ENCODE data around the gene TBX6.

Gene TBX6

DNA sequence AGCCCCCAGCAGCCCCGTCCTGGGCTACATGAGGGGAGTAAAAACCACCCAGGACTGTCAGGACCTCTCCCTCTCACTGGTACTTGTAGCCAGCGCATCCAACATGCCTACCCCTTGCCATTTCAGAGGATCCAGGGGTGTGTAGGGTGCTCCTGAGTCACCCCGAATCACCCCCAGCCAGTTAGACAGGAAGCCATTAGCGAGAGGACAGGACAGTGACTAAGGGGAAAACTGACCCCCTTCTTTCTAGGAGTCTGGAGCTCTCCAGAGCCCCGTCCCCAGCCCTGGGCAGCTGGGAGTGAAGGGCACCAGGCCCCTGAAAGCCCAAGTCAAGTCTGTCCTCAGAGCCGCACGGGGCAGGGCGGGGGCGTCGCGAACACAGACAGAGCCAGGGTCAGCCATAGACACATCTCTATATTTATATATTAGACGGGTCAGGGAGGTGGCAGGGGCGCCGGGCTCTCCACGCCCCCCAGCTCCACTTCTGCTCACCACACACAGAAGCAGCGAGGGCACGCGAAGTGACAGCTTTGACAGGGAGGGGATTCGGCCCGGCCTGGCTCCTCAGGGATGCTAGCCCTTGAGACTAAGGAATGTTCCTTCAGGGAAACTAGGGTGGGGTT lies 22.1 kb upstream of the TBX6 start:
- DNase-seq (ENCODE audit: insufficient read length, low spot score) (no peak), FAIRE-seq (no peak)

DNA sequence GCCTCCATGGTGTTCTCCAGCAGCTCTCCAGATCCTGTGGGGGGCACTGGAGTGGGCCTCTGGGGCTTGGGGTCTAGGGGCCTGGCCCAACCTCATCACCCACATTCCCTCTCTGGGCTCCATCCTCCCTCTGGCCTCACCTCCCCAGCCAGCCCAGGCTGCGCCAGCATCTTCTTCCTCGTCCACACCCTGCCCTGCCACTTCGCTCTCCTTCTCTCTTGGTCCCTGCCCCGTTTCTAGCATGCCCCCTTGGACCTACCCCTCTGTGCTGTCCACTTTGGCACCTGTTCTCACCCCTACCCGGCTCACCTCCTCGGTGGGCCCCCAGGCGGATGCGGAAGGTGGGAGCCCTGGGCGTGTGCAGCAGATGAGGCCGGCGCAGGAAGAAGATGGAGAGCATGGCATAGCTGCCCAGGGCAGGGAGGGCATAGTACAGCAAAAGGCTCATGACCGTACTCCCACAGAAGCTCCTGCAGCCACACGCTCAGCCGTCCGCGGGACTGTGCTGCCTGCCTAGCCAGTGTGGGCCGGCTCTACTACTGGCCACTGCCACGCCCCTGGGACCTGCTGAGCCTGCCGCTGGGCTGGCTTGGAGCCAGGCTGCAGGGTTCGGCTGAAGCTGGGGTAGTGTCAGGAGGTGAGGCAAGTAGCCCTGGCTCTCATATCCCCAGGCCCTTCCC lies 21.4 kb upstream of the TBX6 start, which contains the start of gene GDPD3:
Gene GDPD3, minus strand, starts transcription at position 507 of the 680 bp plus-strand sequence. Its CDS starts 59 bp downstream, at position 448.
- FAIRE-seq (no peak), DNase-seq (ENCODE audit: insufficient read length, low spot score) (no peak)

DNA sequence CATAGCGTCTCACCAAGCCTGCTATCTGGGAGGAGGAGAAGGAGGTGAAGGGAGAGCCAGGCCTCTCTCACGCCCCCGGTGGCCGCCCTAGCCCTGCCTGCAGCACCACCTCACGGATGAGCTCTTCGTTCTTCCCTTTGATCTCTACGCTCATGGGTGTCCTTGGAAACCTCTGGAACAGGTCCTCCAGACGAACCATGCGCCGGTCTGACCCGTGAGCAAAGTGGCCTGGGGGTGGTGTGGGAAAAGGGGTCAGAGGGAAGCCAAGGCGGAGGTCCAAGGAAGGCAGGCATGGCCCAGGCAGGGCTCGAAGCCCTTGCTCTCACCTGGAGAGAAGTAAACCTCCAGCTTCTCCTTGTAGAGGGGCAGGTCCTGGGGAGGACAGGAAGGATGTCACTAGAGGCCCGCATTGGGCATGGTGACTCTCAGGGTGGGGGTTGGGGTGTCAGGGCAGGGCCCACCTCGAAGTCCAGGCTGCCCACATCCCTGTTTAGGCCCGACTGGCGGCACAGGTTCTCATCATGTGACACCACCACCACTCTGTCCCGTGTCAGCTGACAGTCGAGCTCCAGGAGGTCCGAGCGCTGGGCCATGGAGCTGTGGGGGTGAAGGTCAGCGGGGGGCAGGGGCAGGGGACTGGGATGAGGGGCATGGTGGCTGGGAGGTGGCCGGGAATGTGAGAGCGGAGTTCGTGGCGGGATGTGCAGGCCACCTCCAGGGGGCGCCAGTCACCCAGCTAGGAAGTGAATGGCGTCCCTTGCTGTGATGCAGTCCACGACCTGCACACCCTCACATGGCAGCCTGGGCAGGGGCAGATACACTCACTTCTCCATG lies 20.7 kb upstream of the TBX6 start:
- no peak for FAIRE-seq
- peak; percentile 53 for DNase-seq (ENCODE audit: insufficient read length, low spot score)

DNA sequence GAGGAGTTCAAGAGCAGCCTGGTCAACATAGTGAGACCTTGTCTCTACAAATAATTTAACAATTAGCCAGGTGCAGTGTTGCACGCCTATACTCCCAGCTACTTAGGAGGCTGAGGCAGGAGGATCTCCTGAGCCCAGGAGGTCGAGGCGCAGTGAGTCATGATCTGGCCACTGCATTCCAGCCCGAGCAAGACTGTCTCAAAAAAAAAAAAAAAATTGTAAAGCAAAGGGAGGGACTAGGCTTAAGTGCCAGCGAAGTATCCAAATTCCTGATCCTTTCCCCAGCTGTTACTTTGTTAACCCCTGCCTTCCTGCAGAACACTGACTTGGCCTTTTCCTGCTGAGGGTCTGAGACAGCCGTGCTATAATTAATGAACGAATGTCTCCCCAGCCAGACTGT lies 18.9 kb upstream of the TBX6 start:
- no peak for FAIRE-seq
- no peak for DNase-seq (ENCODE audit: insufficient read length, low spot score)

DNA sequence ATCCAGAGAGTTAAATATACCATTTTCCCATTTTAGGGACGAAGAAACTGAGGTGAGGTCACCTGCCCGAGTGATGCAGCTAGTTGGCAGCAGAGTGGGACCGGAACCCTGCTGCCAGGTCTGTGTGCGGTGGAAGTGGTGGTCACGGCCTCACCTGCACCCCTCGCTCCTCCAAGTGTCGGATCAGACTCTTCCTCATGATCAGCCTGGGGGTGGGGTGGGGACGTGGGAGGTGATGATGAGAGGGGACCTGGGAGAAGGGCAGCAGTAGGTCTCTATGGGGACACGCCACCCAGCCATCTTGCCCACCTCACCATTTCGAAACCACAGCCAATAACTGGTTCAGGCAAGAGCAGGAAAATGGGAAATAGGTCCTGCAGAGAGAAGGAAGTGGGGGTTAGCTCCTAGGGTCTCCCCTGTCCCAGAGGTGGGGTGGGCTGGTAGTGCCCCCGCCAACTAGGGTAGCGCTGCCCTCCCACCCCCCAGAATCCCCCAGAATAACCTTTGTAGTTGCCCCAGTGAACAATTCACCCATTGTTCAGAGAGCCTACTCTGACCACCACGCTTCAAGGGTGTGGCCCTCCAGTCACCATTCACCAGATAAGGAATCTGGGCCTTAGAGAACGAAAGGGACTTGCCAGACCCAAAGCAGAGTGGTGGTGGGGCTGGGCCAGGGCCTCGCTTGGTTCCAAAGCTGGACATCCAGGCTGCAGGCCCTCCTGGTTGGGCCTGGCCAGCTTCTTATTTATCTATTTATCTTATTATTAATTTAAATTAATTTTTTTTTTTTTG lies 16.5 kb upstream of the TBX6 start:
- DNase-seq (ENCODE audit: insufficient read length, low spot score) (no peak), FAIRE-seq (no peak)

DNA sequence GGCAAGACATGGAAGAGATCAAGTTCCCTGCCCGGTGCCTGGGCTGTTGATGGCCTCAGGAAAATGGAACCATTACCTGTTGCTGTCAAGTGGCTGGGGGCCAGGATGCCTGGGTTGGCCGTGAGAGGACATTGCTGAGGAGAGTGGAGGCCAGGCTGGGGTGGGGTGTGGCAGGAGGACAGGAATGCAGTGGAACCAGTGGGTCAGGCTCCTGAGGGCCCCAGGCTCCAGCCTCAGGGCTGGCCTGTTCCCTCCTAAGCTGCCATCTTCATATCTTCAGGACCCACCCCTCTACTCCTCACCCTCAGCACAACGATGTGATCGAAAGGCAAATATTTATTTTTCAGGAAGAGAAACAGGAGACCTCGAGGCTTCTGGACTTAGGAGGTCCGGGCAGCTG lies 12.8 kb upstream of the TBX6 start:
- no peak for FAIRE-seq
- no peak for DNase-seq (ENCODE audit: insufficient read length, low spot score)

DNA sequence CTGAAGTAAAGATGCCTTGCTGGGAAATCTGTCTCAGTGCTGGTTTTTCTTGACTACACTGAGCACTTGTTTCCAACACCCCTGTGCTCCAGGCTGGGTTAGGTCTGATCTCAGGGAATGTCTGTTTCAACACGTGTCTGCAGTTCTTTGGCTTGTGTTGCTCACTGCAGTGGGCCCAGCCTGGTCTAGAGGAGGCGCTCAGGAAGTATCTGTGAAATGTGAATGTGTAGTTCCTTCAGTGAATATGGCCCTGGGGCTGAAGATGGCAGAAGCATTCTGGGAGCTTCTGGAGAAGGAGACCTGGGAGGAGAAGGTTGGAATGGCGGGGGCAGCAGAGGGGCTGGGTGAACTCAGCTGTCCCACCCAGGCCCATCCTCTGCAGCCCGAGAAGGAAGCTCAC lies 12.4 kb upstream of the TBX6 start:
- DNase-seq (ENCODE audit: insufficient read length, low spot score) (no peak), FAIRE-seq (no peak)

DNA sequence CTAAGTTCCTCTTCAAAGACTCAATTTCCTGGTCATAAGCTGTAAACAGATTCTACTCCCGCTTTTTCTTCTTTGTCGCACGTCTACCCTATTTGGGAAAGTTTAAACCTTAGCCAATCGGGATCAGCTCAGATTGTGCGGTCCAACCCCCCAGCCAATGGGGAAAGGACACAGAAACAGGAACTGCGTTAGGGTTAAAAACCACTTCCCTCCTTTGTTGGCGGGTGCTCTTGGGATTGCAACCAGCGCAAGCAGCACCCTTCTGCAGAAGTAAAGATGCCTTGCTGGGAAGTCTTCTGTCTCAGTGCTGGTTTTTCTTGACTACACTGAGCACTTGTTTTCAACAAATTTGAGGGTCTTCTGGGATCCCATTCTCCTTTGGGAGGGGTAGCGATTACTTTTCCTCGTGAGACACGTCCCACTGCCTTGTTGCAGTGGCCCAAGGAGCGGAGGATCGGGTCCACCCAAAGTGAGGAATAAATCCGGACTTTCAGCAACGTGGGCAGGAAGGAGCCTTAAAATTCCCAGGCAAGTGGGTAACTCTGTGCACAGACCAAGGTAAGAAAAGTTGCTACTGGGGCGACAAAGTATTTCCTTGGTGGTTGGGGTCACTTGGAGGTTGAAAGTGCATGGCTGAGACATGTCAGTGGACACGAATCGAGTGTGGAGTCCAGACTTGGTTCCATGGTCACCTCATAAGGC lies 5.3 kb upstream of the TBX6 start:
- DNase-seq (ENCODE audit: insufficient read length, low spot score), result no peak

DNA sequence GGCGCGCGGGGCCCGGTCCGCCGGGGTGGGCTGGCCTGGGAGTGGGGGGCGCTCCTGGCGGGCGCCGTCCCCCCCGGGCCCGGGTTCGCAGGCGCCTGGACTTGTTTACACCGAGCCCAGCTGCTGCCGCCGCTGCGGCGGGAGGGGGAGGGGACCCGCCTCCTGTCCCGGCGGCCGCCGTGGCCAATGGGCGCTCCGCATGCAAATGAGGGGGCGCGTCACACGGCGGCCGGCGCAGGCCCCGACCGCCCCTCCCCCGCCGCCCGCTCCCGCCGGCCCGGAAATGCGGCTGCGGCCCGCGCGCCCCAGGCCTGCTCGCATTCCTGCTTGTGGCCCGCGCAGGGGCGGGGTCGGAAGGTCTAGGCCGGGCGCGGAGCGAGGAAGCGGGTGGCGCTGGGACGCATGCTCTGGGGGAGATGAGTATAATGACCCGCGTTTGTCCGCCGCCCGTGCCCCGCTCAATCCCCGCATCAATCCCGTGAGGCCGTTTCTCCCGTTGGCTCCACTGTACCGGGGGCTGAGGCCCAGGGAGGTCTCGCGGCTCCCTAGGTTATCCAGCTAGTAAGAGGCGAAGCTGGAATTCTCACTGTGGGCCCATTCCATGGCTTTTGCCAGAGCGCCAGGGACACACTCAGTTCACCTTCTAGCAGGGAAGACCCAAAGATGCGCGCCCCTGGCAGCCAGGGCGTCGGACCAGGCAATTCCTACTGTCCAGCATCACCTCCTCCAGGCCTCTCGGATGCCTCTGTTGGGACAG lies 4.6 kb upstream of the TBX6 start, which contains the start of gene YPEL3:
Gene YPEL3, minus strand, starts transcription at position 109 of the 757 bp plus-strand sequence. CDS start 731 bp downstream, outside the sequence.
- peak; percentile 66 for DNase-seq (ENCODE audit: insufficient read length, low spot score)
- FAIRE-seq, result no peak

More for the DNA sequence above, 5.3 kb upstream of the TBX6 start:
- FAIRE-seq, result no peak

DNA sequence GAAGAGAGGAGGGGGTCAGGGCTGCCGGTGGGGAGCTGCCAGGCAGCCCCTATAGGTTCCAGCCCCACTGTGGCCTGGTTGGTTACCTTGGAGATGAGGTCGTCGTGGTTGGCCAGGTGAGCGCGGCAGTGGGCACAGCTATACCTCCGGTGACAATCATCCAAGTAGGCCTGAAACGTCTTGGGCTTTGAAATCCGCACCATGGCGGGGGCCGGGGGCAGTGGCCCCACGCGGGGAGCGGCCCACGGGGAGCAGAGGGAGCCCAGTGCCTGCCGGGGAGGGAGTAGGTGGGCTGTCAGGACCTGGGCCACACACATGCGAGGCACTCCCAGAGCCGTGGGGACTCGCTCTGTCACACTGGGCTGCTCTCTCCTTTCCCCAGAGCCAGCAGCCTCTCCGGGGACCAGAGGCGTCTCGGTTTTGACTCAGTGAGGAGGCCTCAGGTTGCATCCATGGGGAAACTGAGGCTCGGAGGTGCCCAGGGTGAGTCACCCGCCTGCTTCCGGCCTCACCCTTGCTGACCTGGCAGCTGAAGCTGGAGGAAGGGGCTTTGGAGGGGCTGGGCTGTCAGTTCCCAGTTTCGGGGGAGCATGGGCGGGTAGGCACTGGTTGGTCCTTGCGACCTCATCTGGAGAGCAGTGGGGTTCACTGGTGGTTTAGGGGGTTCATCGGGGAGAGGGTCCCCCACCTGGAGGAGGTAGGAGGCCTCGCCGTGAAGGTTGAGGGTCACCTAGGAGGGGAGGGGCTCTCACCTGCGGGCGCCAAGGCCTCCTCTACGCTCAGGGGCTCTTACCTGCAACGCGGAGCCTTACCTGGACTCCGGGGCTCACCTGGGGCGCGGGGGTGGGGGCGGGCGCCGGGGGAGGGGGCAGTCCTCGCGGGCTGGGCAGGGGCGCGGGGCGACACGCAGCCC lies 3.7 kb upstream of the TBX6 start:
- FAIRE-seq (no peak), DNase-seq (ENCODE audit: insufficient read length, low spot score) (no peak)

DNA sequence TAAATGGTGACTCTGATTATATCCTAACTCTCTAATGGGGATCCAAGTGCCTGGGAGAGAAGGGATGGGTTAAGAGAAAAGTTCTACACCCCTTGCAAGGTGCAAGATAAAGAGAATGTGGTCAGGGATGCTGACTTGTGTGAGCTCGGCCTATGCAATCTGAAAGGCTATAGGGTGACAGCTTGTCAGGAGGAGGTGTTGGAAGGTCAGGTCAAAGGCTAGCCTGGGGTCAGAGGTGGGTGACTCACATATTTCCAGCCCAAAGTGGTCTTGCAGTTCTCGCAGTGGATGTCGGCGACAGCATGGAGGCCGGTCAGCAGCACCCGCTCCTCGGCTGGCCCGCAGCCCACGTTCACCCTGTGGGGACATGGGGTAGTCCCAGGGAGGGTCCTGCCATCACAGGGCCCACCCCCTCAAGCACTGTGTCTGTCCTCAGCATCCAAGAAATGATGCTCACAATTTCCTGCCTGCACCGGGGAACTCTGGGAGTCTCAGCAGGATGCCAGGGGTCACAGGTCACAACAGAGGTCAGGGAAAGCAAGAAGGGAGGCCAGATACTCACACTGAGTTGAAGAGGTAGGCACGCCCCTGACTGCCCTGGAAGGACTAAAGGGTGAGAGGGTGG lies 2.9 kb upstream of the TBX6 start:
- DNase-seq (ENCODE audit: insufficient read length, low spot score) (no peak), FAIRE-seq (no peak)

DNA sequence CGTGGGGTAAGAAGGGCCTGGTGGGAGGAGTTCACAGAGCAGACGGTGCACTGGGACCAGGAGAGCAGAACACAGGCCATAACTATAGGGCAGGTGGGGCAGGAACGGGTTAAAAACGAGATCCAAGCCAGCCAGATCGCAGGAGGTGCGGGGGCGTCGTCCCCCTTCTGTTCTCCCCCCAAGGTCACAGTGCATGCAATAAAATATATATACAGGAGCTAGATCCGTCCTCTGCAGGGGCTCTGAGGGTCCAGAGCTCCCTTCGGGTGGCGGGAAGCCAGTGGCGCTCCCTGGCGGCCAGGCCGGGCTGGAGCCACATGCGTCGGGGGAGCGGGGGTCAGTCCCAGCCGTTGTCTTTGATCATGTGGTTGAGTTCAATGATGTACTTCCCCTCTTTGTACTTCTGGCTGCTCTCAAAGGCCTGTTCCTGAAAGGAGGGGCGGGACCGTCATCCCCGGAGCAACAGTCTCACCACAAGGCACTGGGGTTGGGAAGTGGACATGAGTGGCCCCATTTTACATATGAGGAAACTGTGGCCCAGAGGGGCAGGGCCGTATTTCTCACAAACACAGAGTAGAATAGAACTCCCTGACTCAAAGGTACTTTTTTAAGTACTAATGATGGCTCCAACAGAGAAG lies 768 bp upstream of the TBX6 start:
- no peak for FAIRE-seq
- no peak for DNase-seq (ENCODE audit: insufficient read length, low spot score)

DNA sequence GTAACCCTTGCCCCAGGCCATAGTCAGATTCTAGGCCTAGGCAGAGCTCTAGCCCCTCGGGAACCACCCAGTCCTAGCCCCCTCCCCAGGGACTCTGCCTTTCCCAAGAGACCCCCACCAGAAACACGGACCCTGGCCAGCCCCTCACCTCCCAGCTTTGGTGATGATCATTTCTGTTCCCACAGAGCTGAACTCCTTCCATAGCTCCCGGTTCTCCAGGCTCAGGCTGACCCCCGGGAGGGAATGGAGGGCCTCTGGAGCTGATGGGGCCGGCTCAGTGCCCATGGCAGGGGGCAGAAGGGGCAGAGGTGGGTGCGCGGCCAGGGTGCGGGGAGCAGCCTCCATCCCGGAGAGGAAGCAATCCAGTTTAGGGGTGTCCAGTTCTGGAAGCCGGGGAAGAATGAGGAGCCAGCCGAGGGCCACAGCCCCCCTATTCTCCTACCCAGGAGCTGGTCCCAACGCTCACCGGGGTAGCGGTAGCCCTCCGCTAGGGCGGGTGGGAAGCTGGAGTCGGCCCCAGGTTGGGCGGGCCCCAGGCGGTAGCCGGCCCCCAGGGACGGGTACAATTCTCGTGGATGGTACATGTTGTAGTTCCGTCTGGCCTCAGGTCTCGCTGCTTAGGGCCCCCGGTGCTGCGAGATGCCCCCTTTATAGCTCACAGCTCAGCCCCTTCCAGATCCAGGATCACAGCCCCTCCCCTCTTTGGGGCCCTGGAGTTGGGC lies 953 bp downstream of the TBX6 start:
- FAIRE-seq (no peak), DNase-seq (ENCODE audit: insufficient read length, low spot score) (no peak)

DNA sequence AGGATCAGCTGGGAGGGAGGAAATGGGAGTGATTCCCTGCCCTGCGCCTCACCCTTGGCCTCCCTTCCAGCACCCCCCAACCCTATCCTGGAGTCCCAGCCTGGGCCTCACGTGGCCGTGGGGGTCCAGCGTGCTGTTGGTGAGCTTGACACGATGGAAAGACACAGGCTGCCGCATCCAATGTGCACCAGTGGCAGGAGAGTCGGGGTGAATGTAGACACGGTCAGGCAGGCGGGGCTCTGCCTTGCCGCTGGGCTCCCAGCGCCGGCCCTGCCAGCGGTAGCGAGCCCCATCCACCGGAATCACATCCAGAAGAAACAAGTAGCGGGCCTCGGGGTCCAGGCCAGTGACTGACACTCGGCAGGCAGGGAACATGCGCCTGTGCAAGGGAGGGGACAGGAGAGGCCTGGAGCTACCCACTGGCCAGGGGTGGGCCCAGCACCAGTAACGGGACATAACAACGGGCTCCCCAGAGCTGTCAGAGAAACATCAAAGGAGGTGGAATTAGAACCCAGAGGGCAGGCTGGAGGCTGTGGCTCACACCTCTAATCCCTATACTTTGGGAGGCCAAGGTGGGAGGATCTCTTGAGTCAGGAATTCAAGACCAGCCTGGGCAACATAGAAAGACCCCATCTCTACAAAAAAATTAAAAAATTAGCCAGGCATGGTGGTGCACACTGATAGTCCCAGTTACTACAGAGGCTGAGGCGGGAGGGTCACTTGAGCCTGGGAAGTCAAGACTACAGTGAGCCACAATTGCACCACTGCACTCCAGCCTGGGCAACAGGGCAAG lies 2.7 kb downstream of the TBX6 start:
- DNase-seq (ENCODE audit: insufficient read length, low spot score), result no peak
- FAIRE-seq, result no peak

DNA sequence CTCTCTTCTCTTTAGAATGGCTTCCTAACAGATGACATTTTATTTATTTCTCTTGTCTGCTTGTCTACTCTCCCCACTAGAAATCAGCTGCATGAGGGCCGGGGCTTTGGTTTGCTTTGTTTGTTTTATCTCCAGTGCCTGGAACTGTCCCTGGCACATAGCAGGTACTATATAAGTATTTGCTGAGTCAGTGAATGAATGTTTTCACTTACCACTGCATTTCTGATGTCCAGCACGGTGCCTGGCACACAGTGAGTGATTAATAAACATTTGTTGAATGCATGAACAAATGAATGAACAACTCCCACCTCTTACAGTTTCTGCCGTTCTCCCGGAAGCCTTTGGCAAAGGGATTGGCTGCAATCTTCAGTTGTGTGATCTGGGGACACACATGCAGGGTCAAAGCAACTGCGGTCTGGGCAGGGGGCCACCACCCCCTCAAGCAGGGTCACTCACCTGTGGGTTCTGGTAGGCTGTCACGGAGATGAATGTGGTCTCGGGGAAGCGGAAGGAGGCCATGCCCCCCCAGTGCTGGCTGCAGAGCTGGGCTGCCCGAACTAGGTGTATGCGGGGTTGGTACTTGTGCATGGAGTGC lies 3.4 kb downstream of the TBX6 start:
- no peak for DNase-seq (ENCODE audit: insufficient read length, low spot score)
- FAIRE-seq, result no peak

Data from HTR-8/SVneo (cell line).